NCI-H69 (cell line): Measurements from ENCODE around the gene TTC7B.
"Not testable (repeated sequence)": the region's sequence is repeated elsewhere in the genome, so short reads cannot be mapped to it uniquely, and the experiment has no call there.

Experiments used
- DNase-seq: peaks from one replicate; lab custom pipeline; 2025; lab: John Stamatoyannopoulos, UW

The TTC7B gene

DNA sequence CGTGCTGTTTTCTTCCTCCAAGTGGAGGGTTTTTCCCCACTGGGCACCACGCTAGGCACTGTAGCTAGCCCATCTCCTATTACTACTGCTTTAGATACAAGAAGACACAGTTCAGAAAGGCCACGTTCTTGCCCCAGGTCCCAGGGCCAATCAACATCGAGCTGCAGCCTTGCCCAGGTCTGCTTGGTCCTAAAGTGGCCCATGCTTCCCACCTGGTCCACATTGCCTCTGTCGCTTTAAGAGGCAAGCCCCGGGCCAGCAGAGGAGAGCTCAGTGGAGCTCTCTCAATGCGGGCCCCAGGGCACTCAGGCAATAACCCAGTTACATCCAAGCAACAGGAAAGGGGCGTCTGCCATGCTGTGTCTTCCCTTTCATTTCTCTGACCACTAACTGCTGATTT lies 271.3 kb downstream of the TTC7B start:
- DNase-seq: no peak

DNA sequence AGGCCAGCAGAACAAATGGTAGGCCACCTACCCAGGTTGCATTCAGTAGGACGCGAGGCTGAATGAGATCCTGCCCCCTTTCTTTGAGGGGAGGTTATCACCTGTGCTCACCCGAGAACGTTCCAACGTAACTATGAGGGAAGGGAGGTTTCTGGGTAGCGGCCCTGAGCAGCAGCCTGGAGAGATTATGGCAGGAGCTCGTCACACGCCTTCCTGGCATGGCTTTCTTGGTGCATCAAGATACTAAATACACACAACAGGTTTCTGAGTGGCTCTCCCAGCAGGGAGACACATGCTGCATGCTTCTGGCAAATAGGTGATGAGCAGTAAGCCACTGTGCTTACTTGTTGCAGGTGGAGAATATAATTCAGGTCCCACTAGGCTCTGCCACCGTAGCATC lies 271.7 kb downstream of the TTC7B start:
- DNase-seq: no peak

DNA sequence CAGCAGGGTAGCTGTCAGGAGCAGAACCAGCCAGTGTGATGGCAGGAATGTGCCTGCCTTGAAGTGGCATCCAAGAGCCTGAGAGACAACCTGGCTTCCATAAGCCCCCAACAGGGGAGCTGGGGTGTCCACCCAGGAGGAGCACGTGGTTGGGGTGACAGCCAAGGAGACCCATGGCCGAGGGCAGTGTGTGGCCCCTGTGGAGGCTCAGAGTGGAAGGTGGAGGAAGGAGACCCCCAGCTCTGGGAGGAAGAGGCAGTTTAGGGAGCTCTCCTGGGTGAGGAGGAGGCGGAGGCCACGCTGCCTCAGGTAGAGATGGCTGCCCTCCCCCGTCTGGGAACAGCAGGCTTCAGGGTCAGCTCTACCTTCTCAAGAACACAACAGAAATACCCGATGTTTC lies 272.4 kb downstream of the TTC7B start:
- no peak for DNase-seq

DNA sequence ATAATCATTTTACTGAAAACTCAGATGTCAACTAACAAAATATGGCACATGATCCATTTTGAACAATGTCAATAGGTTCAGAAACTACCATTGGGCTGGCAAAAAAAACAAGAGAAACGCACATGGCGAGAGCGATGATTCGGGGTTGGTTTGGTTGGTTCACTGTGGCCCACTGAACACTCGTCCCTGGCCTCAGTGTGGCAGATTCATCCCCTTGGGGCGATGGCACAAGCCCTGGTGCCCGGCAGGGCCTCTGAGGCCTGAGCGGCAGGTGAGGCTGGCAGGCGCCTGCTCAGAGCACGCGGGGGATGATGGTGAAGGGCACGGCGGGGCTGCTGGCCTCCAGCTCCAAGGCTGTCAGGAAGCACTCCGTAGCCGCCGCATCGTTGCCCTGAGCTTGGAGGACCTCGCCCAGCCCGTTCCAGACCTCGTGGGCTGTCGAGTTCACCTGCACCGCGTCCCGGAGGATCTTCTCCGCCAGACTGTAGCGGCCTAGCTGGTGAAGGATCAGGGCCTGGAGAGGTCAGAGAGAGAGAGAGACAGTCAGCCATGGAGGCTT lies 275.1 kb downstream of the TTC7B start:
- DNase-seq: no peak

- DNase-seq: no peak
Measured at GRCh38 chr14:90540437-90540836, 275.8 kb downstream of the TTC7B start.

DNA sequence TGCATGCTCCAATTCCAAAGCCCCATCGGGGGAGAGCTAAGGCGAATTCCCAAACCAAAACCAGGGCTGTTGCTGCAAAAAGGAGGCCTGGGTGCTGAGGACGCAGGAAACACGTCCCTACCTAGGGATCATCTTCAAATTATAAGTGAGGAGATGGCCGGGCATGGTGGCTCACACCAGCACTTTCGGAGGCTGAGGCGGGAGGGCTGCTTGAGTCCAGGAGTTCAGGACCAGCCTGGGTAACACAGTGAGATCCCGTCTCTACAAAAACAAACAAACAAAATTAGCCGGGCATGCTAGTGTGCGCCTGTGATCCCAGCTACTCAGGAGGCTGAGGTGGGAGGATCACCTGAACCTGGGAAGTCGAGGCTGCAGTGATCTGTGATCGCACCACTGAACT lies 276.2 kb downstream of the TTC7B start:
- DNase-seq: no peak

- DNase-seq: no peak
Measured at GRCh38 chr14:90539496-90539775, 276.8 kb downstream of the TTC7B start.

- DNase-seq: peak; percentile 58
Measured at GRCh38 chr14:90538716-90539495, 277.3 kb downstream of the TTC7B start.

- no peak for DNase-seq
Measured at GRCh38 chr14:90538095-90538494, 278.1 kb downstream of the TTC7B start.

DNA sequence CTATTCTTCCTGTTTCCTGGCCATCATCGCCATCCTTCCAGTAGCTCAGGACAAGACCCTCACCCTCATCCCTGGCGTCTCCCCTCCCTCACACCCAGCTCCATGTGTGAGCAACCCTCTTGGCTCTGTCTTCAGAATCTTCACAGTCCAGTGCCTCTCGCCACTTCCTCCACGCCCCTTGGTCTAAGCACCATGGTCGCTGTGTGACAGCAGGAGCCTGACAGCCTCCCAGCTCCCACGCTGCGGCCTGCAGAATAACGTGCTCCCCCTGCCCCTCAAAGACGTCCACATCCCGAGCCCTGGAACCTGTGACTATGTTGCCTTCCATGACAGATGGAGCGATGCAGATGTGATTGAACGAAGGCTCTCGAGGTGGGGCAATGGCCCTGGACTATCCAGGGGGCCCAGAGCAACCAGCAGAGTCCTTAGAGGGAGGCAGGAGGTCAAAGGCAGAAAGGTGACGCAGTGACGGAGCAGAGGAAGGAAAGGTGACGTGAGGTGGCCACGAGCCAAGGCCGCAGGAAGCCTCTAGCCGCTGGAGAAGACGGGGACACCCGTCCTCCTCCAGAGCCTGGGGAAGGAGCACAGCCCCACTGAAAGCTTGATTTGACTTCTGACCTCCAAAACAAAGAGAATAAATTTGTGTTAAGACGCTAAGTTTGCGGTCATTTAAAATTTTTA lies 279.6 kb downstream of the TTC7B start:
- no peak for DNase-seq

GRCh38 chr14:90536092-90536491 lies 280.1 kb downstream of the TTC7B start:
- no peak for DNase-seq

- DNase-seq: peak; percentile 61
Measured at GRCh38 chr14:90535556-90536090, 280.6 kb downstream of the TTC7B start.

GRCh38 chr14:90534838-90535555 lies 281.2 kb downstream of the TTC7B start:
- DNase-seq: no peak

- no peak for DNase-seq
Measured at GRCh38 chr14:90534091-90534837, 282.0 kb downstream of the TTC7B start.

- DNase-seq: no peak
Measured at GRCh38 chr14:90533591-90534021, 282.6 kb downstream of the TTC7B start.

- DNase-seq: no peak
Measured at GRCh38 chr14:90532826-90533525, 283.3 kb downstream of the TTC7B start.

DNA sequence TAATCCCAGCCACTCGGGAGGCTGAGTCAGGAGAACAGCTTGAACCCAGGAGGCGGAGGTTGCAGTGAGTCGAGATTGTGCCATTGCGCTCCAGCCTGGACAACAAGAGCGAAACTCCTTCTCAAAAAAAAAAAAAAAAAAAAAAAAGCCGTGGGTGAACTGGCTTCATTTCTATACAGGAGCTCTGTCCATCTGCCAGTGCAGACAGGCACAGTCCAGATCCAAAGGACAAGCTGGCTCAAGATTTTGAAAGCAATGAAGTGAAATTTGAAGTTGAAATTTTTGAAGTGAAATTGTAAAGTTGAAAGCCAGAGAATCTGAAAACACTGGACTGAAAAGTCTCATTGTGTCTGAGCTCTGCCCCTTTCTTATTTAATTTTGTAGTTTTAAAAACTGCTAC lies 284.7 kb downstream of the TTC7B start:
- no peak for DNase-seq

GRCh38 chr14:90530523-90530922 lies 285.7 kb downstream of the TTC7B start:
- DNase-seq: no peak

GRCh38 chr14:90527978-90528377 lies 288.3 kb downstream of the TTC7B start:
- DNase-seq: no peak

- DNase-seq: not testable (repeated sequence)
Measured at GRCh38 chr14:90526536-90526935, 289.7 kb downstream of the TTC7B start.

GRCh38 chr14:90525353-90526028 lies 290.7 kb downstream of the TTC7B start:
- not testable (repeated sequence) for DNase-seq
